ENCODE results near the gene SLC38A9.
"Not testable (repeated sequence)": the region's sequence is repeated elsewhere in the genome, so short reads cannot be mapped to it uniquely, and the experiment has no call there.

SLC38A9 gene

DNA sequence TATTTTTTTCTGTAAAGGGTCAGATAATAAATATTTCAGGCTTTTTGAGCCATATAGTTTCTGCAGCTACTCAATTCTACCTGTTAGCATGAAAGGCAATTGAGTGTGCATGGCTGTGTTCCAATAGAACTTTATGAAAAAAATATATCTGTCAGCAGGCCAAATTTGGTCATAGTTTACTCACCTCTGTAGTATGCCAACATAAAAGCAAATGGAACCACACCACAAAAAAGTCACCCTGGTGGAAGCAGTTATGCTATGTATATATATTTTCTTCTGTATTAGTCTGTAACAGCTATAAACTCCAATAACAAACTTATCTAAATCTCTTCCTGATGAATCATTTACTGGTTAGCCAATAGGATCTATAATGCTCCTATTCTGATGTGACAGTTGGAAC, 3.4 kb downstream of the SLC38A9 start:
- no peak for DNase-seq (ENCODE audit: low read depth)
- TF ChIP-seq, protein P1, sequence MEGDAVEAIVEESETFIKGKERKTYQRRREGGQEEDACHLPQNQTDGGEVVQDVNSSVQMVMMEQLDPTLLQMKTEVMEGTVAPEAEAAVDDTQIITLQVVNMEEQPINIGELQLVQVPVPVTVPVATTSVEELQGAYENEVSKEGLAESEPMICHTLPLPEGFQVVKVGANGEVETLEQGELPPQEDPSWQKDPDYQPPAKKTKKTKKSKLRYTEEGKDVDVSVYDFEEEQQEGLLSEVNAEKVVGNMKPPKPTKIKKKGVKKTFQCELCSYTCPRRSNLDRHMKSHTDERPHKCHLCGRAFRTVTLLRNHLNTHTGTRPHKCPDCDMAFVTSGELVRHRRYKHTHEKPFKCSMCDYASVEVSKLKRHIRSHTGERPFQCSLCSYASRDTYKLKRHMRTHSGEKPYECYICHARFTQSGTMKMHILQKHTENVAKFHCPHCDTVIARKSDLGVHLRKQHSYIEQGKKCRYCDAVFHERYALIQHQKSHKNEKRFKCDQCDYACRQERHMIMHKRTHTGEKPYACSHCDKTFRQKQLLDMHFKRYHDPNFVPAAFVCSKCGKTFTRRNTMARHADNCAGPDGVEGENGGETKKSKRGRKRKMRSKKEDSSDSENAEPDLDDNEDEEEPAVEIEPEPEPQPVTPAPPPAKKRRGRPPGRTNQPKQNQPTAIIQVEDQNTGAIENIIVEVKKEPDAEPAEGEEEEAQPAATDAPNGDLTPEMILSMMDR (conservative IDR thresholded peaks at IDR 0.05; ENCODE audit: low read length) = no peak
- H3K4me3 ChIP-seq (ENCODE audit: low read length) = no peak overlapping the region

DNA sequence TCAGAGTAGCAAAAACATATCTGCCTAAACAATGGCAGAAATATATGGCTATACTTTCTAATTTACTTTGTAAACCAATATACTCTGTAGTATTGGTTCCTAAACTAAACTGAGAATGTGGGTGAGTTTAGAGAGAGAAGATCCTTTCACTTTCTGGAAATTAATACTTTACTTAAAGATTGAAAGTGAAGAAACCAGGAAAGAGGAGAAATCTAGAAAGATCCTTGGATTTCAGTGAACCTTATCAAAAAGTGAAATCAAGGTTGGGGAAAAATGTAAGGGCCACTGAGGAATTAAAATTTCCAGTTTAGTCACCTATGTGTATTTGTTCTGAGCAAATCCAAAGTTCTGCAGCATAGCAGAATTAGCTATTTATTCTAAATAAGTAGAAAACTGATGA, 5.9 kb downstream of the SLC38A9 start:
- H3K4me3 ChIP-seq (ENCODE audit: low read length) = no peak overlapping the region
- no peak for DNase-seq (ENCODE audit: low read depth)
- TF ChIP-seq, protein P1 (conservative IDR thresholded peaks at IDR 0.05; ENCODE audit: low read length) = no peak

DNA sequence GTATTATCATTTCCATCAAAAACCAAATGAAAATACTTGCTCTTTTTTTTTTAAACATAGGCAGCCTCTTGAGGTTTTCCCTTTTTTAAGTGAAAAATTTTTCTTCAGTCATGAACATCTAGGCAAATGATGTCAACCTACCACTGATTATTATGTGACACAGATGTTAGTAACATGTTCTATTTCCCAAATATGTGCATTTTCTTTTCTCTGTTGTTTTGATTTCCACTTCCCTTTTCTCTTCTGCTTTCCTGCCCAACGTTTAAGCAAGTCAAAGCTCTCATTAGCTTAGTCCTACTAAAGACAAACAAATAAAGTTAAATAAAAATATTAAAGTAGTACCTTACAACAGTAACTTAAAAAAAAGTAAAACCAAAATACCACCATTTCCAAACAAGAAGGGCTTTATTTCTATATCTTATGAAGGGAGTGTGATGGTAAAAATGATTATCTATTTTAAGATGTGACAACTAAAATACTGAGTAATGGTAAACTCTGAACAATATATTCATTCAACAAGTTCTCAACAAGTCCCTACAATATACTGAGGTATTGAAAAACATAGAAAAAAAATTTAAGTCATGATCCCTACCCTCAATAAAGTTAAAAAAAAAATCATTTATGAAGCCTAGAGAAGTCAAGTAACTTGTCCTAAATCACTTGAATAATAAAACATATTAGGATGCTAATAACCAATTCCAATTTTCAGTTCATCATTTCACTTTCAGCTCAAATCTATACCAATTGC, 9.4 kb downstream of the SLC38A9 start:
- DNase-seq (ENCODE audit: low read depth) = no peak
- no peak overlapping the region for H3K4me3 ChIP-seq (ENCODE audit: low read length)
- TF ChIP-seq, protein P1 (conservative IDR thresholded peaks at IDR 0.05; ENCODE audit: low read length) = no peak

DNA sequence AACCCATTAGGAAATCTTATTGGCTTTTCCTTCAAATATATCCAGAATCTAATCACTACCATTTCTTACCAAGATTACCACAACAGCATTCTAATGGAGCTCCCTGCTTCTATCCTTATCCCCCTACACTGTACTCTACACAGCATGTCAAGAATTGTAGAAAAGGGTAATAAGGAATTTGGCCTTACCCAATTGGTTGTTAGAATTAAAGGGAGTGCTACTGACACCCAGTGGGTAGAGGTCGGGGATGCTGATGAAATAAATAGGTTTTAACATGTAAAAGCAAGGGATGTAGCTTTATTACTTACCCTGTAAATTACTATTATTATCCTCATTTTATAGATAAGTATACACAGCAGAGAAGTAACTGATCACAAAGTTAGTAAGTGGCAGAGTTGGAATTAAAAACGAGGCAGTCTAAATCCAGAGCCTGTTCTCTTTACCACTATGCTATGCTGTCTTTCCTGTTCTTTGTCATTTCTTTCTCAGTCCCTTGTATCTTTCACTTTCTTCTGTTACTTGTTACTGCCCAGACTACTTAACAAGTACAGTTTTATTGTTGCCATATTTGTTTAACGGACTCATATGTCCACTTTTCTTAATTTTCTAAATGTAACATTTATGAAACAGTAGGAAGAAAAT, 10.5 kb downstream of the SLC38A9 start:
- H3K4me3 ChIP-seq (ENCODE audit: low read length) = no peak overlapping the region
- TF ChIP-seq, protein P1 (conservative IDR thresholded peaks at IDR 0.05; ENCODE audit: low read length) = no peak
- no peak for DNase-seq (ENCODE audit: low read depth)

DNA sequence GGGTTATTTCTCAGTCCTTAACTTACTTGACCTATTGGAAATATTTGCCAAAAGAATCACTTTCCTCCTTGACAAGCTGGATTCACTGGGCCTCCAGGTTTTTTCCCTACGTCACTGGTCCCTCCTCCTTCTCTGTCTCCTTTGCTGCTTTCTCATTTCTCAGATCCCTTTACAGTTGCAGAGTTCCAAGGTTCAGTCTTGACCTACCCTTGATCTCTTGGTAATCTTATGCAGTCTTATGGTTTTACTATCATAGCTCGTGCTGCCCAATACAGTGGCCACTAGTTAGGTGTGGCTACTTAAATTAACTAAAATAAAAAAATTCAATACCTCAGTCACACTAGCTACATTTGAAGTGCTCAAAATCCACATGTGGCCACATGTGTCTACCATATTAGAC, 11.4 kb downstream of the SLC38A9 start:
- no peak overlapping the region for H3K4me3 ChIP-seq (ENCODE audit: low read length)
- no peak for DNase-seq (ENCODE audit: low read depth)
- TF ChIP-seq, protein P1 (conservative IDR thresholded peaks at IDR 0.05; ENCODE audit: low read length) = no peak

DNA sequence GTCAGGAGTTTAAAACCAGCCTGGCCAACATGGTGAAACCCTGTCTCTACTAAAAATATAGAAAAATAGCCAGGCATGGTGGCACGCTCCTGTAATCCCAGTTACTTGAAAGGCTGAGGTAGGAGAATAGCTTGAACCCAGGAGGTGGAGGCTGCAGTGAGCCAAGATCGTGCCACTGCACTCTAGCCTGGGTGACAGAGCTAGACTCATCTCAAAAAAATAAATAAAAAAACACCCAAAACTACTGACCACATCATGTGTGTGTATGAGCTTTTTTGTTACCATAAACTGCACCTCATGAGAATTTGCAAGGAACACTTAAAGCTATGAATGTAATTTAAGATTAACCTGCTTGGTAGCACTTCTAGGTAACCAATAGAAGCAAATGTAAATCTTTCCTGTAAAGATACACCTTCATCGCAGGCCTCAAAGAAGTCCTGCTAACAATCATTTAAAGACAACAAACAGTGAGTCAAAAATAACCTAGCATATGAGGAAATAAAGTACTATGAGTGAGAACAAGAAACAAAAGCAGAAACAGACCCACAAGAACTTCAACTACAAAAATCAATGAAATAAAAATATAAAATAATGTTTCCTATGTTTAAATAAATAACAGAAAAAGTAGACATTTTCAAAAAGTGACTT, 13.0 kb downstream of the SLC38A9 start:
- no peak for DNase-seq (ENCODE audit: low read depth)
- no peak overlapping the region for H3K4me3 ChIP-seq (ENCODE audit: low read length)
- TF ChIP-seq, protein P1 (conservative IDR thresholded peaks at IDR 0.05; ENCODE audit: low read length) = no peak

DNA sequence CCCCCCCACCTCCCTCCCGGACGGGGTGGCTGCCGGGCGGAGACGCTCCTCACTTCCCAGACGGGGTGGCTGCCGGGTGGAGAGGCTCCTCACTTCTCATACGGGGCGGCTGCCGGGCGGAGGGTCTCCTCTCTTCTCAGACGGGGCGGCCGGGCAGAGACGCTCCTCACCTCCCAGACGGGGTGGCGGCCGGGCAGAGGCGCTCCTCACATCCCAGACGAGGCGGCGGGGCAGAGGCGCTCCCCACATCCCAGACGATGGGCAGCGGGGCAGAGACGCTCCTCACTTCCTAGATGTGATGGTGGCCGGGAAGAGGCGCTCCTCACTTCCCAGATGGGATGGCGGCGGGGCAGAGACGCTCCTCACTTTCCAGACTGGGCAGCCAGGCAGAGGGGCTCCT, 15.4 kb downstream of the SLC38A9 start:
- not testable (repeated sequence) for DNase-seq (ENCODE audit: low read depth); H3K4me3 ChIP-seq (ENCODE audit: low read length)

Measured in AG10803 (cell line).